GM19324 (cell line): ENCODE measurements around the gene BTBD2.

Source experiments
- ATAC-seq: cut with Tn5 transposase; IDR thresholded peaks from one replicate; pipeline ENCODE4 v1.9.1; 2021; ENCODE audit warnings: mild to moderate bottlenecking, moderate library complexity; ENCODE audit not compliant: unreplicated experiment, low FRiP score

The BTBD2 gene

GRCh38 chr19:1944916-1945561 is 70.5 kb downstream of the BTBD2 start:
- no peak for ATAC-seq

- no peak for ATAC-seq
These were observed 71.2 kb downstream of the BTBD2 start for GRCh38 chr19:1944088-1944915.

DNA sequence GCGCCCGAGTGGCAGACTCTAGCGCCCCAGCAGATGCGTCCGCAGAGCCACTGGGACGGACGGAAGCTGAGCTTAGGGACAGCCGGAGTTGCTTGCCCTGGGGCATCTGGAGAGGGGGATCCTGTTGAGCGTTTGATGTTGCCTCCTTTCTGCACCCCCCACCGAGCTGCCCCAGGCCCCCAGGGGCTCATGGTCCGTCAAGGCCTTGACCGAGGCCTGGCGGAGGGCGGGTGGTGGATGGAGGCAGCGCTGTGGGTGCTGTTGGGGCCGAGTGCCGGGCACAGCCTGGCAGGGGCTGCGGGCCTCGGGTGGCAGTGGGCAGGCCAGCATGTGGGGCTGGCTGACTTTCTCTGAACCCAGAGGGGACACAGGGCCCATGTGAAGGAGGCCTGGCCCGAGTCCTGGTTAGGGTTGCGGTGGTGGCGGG is 71.8 kb downstream of the BTBD2 start:
- ATAC-seq, result no peak

- ATAC-seq, result no peak
These were observed 72.5 kb downstream of the BTBD2 start for GRCh38 chr19:1942934-1943555.

GRCh38 chr19:1942078-1942933 is 73.2 kb downstream of the BTBD2 start:
- no peak for ATAC-seq

DNA sequence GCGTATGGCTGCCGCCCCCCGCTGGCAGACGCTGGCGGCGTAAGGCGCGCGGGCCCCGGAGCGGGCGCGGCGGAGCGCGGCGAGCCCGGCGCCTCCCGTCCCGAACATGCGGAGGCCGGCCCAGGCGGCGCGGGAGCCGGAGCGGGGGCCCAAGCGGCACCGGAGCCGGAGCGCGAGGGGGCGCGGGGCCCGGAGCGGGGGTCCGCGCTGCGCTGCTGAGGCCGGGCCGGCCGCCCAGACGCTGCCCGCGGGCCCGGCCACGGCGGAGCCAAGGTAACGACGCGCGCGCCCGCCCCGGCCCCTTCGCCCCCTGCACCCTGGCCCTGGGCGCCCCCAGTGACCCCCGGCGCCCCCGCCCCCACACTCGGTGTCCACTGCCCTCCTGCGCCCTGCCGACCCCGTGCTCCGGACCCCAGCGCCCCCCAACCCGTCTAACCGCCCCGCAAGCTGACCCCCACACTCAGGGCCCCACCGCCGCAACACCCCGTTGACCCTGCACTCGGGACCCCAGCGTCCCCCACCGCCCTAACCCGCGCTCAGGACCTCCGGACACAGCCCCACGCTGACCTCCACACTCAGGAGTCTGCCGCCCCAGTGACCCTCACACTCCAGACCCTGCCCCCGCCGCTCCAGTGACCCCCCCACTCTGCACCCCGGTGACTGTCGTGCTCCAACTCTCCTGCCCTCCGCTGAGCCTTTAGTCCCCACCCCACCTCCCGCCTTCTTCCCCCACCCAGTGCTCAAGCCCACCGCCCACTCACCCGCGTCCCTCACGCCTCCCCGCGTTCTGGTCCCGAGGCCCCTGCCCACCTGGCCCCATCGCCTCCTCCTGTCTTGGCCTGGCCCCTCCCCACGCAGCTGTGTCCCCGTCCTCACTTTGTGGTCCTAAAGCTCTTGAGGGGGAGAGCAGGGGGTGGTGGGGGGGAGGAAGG is 74.1 kb downstream of the BTBD2 start, which contains the start of gene CSNK1G2:
CSNK1G2 (plus strand) TSS at position 27 of the 932 bp plus-strand sequence. CDS start 28,601 bp downstream, outside the sequence.
- ATAC-seq, result no peak

DNA sequence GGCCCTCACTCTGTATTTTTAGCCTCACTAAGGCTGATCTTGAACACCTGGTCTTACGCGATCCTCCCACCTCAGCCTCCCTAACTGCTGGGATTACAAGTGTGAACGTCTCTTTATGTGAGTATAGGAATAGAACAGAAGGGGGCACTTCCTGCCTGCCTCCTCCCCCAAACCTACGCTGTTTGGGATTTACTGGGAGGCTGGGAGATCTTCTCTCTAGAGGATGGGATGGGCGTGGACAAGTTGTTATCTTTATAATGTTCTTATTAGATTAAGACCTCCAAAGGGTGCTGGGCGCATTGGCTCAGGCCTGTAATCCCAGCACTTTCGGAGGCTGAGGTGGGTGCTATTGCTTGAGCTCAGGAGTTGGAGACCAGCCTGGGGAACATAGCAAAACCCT is 77.4 kb downstream of the BTBD2 start:
- no peak for ATAC-seq

GRCh38 chr19:1936916-1937610 is 78.5 kb downstream of the BTBD2 start:
- no peak for ATAC-seq

DNA sequence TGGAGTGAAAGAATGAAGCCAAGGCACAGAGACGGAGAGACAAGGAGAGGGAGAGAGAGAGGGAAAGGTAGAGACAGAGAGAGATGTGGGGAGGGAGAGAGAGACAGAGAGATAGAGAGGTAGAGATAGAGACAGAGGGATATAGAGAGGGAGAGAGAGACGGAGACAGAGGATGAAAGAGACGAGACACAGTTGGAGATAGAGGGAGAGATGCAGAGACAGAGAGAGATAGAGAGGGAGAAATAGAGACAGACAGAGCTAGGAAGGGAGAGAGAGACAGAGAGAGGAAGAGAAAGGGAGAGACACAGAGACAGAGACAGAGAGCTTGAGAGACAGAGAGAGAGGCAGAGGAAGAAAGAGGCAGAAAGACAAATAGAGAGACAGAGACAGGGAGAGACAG is 79.1 kb downstream of the BTBD2 start:
- no peak for ATAC-seq

GRCh38 chr19:1935484-1936208 is 79.9 kb downstream of the BTBD2 start:
- ATAC-seq, result no peak
